NCI-H2107 treated with DMSO at 0.1 percent for 48 hours (cell line): ENCODE measurements around the gene SLC30A2.

Source experiments
- DNase-seq: peaks from one replicate; lab custom pipeline; 2025; ENCODE audit not compliant: unreplicated experiment; lab: John Stamatoyannopoulos, UW

SLC30A2 gene

DNA sequence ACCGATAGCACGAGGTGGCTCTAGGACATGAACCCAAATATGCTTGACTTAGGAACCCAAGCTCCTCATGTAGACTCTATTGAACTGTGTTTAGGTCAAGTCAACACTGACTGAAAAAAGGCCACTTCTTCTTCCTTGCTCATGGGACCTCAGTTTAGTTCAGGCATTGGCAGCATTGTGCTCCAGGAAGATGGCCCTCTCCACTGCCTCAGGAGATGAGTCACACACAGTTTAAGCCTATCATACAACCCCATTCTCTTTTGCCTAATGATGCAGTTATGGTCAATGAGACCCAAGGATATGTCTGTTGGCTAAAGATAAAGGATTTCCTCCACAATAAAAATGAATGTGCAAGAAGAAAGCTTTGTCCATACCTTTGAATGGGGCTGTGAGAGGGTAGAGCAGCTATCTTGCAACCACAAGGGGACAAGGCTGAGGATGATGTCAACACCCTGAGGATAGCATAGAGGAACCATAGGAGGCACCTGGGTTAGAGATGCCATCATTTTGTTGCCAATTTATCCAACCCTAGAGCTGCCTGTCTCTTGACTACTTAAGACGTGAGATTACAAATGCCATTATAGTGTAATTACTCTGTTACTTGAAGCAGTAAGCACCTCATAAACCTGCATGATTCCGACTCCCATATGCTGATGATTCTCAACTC is 24.5 kb upstream of the SLC30A2 start:
- no peak for DNase-seq

DNA sequence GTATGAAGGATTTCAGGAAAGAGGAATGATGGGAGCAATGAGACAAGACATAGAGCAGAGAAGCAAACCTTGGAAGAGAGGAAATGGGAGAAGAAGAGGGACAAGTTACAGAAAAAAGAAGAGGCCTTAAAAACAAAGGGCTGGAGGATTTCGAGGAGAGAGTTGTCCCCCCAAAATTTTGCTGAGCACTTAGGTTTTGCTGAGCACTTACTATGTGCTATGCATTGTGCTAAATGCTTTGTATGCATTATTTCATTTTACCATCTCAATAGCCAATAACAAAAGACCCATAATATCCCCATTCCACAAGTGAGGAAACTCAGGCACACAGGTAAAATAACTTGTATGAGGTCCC is 24.0 kb upstream of the SLC30A2 start:
- no peak for DNase-seq

DNA sequence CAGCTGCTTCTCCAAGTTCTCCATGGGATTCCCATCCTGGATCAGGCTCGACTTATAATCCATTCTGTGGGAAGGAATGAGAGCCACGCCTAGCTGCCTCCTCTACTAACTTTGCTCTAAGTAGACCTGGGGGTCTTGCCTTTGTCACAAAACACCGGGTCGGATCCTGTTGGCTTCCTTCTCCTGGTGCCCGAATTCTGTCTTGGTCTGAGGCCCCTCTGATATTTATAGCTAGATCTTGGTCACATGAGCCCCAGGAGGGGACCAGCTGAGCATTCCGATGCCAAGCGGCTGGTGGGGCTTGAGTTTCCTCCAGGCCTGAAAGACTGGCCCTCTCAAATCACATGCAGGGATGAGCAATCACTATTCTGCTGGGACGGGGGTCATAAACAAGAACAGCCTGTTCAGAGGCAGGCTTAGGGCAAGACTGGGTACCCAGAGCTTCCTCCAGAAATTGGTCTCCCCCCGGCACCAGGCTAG is 21.6 kb upstream of the SLC30A2 start, which contains the start of gene TRIM63:
TRIM63 (minus strand) TSS at position 199 of the 480 bp plus-strand sequence; CDS start at position 63, 136 bp downstream.
- no peak for DNase-seq

DNA sequence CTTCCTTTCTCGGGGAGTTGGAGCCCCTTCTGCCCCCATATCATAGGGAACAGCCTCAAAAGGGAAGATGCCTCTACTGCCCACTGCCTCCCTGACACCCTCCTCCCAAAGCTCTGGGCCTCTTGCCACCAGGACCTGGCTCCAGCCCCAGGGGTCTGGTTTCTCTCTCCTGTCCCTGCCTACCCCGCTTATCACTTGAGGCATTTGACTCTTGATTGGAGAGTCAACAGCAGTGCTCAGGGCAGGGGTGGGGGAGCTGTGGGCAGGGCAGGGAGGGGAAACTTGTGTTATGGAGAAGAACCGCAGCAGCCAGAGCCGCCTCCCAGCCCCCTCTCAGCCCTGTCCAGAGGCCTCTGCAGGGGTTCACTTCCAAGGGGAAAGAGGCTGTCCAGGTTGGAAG is 20.9 kb upstream of the SLC30A2 start:
- DNase-seq = no peak

DNA sequence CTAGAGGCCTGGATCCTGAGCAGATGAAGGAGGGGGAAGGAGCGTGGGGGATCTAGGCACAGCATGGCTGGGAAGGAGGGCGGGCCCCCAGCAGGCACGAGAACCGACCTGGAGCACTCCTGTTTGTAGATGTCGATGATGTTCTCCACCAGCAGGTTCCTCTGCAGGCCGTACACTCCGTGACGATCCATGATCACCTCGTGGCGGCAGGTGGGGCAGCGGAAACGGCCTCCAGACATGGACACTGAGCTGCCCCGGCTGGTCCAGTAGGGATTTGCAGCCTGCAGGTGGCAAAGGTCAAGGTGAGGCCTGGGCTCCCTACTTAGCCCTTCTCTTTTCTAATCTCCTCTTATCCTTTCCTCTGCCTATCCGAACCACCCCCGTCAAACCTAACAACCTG is 20.2 kb upstream of the SLC30A2 start:
- DNase-seq = no peak

DNA sequence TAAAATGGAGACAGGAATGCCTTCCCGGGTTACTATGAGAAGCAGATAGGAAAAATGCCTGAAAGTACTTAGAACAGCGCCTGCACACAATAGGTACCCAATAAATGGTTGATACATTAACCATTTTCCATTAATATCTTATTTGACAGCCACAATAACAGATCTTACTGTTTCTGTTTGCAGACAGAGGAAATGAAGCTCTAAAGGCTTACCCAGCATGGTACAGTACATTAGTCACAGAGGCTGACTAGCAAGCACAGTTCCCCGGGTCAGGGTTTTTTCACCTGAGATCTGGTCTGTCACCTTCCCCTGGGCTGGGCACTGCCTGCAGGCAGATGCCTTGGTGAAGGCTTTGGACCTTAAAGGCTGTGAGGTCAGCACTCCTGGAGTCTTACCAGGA is 18.6 kb upstream of the SLC30A2 start:
- DNase-seq = no peak

DNA sequence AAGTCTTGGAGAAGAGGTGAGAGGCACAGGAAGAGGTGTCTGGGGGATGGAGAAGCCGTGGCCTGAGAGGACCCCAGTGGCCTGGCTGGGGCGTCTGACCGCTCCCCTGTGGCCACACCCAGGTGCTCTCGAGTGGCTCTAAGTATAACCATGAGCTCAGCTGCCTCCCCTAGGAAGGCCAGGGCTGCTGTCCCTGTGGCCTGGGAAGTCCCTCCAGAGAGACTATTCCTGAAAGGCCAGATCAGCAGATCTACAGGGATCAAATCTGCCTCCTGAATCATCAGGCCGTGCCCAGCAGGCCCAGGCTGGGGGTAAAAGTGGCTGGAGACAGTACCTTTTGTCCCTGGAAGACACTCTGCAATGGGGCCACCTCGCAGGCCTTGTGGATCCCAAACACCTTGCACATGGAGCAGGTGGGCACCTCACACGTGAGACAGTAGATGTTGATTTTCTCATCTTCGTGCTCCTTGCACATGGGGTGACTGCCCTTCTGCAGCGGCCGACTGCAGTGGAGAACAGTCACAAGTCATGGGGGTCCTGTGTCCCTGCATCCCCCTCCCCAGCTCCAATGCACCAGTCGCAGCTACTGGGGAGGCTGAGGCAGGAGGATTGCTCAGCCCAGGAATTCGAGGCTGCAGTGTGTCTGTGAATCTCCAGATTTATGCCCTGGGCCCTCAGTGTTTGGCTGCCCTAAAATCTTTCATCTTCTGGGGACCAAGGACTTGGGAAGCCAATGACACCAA is 15.1 kb upstream of the SLC30A2 start:
- DNase-seq = no peak

DNA sequence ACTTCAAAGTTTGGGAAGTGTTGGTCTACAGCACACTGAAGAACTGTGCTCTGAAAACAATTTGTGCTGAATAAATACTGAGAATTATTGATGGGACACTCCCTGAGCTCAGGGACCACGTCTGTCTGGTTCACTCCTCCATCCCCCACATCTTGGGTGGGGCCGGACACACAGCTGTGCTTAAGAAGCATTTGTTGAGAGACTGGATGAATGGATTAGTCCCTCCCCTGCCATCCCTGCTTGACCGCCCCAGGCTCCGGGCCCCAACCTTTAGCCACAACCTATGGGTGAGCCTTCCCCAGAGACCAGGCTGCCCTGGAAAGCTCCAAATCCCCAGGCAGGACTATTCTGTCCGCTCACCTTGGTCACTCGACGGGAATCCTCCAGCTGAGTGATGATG is 14.0 kb upstream of the SLC30A2 start:
- DNase-seq = no peak

DNA sequence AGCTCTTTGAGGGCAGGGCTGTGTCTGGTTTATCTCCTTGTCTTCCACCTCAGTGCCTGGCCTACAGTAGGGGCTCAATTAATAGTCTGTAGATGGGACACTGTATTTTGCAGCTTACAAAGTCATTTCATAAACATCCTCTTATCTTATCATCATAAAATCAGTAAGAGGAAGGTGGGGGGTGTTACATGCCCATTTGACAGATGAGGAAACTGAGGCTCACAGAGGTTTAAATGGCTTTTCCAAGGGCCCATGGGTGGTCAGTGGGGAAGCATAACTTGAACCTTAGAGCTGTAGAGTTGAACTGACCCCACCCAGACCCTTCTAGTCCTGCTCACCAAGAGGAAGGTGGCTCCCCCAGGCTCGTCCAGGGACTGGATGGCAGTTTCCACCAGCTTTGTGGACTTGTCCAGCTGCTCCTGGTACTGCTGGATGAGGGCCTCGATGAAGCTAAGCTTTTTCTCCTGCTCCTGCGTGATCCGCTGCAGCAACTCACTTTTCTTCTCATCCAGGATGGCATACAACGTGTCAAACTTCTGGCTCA is 12.2 kb upstream of the SLC30A2 start:
- no peak for DNase-seq

DNA sequence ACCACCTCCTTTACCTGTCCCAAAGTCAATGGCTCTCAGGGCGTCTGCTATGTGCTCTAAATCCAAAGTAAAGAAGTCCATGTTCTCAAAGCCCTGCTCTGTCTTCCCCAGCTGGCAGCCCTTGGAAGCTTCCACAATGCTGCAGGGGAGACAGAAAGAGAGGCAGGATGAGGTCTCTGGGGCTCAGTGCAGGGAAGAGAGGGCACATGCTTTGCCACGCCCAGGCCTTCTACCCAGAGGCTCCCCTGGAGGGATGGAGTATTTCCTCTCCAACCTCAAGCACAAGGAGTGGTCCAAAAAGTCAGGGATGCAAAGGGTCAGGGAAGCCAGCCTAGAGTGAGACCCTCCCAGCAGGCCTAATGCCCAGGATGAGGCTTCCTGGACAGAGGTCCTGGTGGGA is 11.3 kb upstream of the SLC30A2 start:
- no peak for DNase-seq

DNA sequence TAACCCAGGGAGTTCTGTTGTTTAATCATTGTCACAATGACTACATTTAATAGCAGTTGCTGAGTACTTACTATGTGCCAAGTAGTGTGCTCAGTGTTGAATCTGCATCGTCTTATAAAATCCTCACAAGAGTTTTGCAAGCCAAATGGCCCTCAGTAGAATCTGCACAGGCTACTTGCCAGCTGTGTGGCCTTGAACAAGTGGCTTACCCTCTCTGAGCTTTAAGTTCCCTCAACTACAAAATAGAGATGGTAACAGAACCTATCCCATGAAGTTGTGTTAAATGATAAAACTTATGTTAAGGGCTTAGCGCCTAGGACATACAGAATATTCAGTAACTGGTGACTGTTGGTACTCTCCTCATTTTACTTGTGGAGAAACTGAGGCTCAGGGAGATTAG is 9.1 kb upstream of the SLC30A2 start:
- DNase-seq = no peak

DNA sequence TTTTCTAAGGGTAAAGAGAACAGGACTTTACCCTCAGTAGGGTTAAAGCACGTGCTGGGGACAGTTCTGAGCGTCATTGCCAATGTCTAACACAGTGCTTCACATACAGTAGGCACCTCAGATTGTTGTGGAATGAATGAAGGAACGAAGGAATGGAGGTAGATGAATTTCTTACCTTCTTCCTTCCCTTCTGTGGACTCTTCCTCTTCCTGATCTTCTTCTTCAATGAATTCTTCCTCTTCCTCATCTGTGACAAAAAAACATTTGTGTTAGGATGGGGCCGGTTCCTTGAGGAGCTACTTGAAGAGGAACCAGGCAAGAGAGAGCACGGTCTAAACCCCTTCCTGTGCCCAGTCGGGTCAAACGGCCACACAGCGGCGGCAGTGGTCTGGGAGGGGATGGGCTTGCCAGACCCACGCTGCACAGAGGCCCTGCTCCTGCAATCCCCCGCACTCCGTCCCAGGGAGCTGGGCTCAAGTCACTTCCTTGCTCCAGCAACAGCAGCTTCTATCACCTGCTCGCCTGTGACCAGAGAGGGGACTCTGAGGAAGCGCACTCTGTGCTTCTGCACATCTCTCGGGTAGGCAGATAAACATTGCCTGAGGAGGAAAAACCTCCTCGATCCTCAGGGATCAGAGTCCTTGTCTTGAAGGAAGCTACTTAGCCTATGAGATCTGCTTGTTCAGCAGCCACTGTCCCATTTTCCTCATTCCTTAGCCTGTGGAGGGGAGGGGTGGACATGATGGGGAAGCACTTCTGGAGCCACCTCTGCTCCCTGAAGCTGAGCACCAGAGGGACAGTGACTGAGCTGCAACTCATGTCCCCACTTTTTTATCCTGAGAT is 8.0 kb upstream of the SLC30A2 start:
- DNase-seq = no peak

DNA sequence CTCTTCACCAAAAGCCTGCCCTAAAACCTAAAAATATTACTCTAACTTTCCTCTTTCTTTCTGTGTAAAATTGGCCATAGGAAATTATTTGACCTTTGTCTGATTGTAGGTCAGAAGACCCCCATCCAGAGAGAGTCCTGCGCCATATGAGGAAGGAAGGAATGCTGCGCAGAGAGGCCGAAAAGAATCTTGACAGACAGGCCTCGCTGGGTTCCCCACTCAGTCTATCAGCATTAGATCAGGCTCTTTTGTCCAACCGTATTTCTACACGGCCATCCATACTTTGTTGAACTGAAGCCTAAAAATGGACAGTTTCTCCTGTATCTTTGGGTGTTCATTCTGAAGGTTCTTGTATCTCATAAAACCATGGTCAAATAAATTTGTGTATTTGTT is 4.3 kb upstream of the SLC30A2 start:
- no peak for DNase-seq

DNA sequence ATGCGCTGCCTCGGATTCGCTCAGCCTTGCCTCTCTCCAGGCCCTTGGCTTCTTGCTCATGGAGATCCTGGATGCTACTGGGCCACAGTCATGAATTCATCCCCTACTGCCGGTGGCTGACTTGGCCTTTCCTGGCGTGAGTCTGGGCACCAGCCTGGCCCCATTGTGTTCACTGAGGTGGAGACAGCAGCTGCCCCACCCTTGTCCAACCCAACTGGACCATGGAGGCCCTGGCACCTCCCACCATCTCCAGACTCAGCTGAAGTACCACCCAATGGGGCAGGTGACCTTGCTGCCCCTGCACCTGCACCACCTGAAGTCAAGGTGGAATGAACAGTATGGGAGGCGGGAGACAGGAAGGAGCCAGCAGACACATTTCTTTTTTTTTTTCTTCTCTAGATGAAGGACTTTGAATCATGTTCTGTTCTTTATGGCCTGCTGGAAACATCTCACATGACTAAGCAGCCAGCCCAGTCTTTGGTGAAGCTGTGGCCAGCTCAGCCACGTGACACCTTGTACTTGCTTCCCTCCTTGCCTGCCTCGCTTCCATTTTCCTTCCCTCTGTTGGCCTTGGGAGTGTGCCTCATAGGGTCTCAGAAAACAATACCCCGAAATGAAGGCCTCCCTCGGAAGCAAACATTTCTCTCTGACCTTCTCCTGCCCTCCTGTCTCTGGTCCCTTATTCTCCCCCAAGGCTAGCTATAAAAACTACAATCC is 3.8 kb upstream of the SLC30A2 start:
- DNase-seq = no peak

DNA sequence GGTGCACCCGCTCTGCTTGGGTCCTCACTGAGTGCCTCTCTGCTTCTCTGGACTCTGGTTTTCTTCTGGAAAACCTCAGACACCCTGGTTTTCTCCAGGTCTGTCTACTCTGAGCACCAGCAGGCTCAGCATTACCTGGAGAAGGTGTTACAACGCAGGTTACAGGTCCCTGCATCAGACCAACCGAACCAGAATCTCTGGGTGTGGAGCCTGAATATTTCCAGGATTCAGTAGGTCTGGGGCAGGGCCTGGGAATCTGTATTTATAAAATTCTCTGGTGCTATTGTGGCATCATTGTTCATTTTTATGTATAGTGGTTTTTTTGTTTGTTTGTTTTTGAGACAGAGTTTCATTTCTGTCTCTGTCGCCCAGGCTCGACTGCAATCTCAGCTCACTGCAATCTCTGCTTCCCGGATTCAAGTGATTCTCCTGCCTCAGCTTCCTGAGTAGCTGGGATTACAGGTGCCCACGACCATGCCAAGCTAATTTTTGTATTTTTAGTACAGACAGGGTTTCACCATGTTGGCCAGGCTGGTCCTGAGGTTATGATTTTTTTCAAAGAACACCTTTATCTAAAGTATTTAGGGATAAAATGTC is 1.5 kb upstream of the SLC30A2 start:
- no peak for DNase-seq

DNA sequence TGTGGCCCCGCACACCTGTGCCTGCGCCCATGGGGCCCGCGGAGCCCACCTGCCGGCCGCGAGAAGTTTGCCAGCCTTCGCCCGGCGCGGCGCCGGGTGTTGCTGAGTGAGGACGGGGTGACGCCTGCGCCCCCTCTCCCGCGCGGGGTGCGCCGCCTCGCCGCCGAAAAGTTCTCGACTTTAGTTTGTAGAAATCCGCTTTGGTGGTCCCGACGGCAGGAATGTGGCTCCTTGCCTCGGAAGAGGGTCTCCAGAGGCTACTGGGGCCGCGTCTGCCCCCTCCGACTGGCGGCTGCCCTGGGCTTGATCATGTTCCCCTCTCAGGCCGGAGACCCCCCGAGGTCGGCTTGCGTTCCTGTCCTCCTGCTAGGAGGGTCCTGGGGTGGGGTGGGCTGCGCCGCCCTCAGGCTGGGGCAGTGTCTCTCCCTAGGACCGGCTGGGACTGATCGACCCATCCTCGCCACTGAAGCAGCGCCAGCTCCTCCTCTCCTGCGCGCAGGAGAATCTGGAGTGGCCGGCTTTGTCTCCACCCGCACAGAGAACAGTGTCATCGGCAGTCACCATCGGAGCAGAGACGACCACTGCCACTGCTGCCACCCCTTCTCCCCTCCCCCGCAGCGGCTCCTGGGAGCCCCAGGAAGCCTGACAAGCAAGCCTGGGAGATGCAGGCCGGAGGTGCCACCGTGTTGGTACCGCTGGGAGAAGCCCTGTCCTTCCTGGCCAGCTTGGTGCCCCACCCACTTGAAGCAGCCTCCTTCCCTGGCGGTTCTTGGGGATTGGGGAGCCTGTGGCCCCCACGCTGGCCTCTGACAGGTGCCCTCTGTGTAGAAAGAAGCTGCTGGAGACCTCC is 553 bp upstream of the SLC30A2 start:
- no peak for DNase-seq

DNA sequence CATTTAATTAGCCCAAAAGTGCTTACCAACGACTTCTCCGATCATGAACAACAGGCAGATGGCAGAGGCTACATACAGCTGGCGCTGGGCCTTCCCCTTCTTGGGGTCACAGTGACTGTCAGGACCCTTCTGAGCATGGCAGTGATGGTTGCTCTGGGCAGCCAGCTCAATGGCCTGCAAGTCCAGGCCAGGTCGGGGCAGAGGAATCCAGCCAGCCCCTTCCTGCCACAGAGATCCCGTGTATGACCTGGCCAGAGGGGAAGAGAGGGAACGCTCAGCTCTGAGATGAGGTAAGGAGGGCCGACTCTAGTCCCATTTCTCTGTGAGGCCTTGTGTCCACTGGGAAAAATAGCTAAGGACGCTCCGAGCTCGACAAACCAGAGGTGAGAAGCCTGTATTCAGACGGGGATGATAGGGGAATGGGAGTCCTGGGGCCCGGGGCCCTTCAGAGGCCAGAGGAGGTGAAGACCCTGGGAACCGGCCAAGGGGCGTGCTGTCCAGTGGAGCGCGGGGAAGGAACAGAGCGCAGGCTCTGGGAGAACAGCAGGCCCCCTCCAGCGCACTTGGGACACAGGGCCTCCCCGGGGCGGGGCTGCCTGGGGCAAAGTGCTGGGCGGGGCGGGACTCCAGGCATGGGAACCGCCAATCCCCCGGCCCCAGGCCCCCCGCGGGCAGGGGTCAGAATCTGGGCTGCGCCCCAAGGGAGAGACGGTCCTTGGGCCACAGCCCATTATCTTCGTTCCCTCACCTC is 772 bp downstream of the SLC30A2 start:
- no peak for DNase-seq

DNA sequence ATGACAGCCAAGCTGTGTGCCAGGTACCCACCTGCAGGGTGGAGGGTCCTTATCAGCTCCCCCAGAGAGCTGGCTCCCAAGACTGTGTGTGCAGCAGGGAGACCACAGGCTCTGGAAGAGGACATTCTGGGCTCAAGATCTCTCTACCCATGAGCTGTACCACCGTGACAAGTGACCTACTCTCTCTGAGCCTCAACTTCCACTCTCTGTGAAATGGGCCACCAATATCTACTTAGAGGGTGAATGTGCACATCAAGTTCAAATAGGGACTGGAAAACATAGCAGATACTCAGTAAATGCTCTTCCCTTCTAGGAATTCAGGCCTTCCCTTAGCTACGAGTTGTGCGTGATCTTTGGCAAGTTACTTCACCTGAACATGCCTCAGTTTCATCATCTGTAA is 1.5 kb downstream of the SLC30A2 start:
- no peak for DNase-seq

DNA sequence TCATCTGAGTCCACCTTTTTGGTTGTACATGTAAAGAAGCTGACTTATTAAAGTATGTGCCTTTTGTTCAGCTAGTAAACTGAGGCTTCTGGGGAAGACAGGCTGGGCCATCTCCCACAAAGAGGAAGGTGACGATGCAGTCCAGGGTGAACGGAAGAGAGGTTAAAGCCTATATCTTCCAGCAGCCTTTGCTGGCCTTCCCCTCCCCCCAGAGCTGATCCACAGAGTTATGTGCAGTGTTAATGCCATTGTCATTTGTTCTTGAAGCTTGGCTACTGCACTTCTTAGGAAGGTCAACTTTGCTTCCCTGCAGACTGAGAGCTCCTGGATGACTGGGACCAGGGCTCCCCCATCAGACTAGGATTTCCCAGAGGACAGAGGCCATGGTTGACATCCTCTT is 2.2 kb downstream of the SLC30A2 start:
- DNase-seq = no peak
